ENCODE data around the gene RGS4. TPM values are rescaled to one million over a fixed set of nuclear protein-coding genes. Genes with fewer than 3 reads are reported as not detected.
A peak's percentile ranks its signal among the peaks of the same experiment; 100 is the strongest.

Gene RGS4
- total and polyA plus RNA-seq, 4 donors = 11.9 to 42.1 (median 25.7) TPM

GRCh38 chr1:163072658-163073057, 3.5 kb downstream of the RGS4 start:
- intact Hi-C loops (cut with DNase I) = loop anchor here (5.0 kb wide), 3 partner anchors 100 to 245 kb away; no protein-coding TSS in a partner anchor

GRCh38 chr1:163074004-163074403, 4.8 kb downstream of the RGS4 start:
- H3K27ac ChIP-seq (ENCODE audit: low read depth in 1 of 2, low read length in 2 of 2) = no peak overlapping the region
- H3K4me3 ChIP-seq (ENCODE audit: low read length in 2 of 2) = no peak overlapping the region
- DNase-seq = no peak
- 93 to 100% methylated on average over 1 of the region's 1 CpG for WGBS, 2 donors
- no peaks in the 10 kb centered on the region for H3K27me3 ChIP-seq (ENCODE audit: control insufficient read depth in 1 of 2, insufficient read depth in 2 of 2, low read length in 1 of 2)
- H3K9me3 ChIP-seq (ENCODE audit: control insufficient read depth, low read length) = no peaks in the 10 kb centered on the region
- H3K36me3 ChIP-seq (ENCODE audit: control insufficient read depth in 1 of 2, insufficient read depth in 2 of 2, low read length in 1 of 2) = peaks cover 5 to 7% of the 10 kb centered on the region in 2 donors
- peaks cover 4 to 7% of the 10 kb centered on the region in 2 donors for H3K4me1 ChIP-seq (ENCODE audit: control insufficient read depth in 1 of 2, insufficient read depth in 2 of 2, low read length in 2 of 2)
- no peak for ATAC-seq (ENCODE audit: low FRiP score)
- intact Hi-C loops (cut with DNase I) = loop anchor here (5.0 kb wide), 3 partner anchors 98 to 243 kb away; no protein-coding TSS in a partner anchor

More at GRCh38 chr1:163072658-163073057, 3.5 kb downstream of the RGS4 start:
- DNase-seq = no peak
- WGBS, 2 donors = 81 to 85% methylated on average over 1 of the region's 1 CpG
- H3K4me3 ChIP-seq (ENCODE audit: low read length in 2 of 2) = no peak overlapping the region
- peaks cover 4 to 7% of the 10 kb centered on the region in 2 donors for H3K4me1 ChIP-seq (ENCODE audit: control insufficient read depth in 1 of 2, insufficient read depth in 2 of 2, low read length in 2 of 2)
- no peaks in the 10 kb centered on the region for H3K9me3 ChIP-seq (ENCODE audit: control insufficient read depth, low read length)
- no peak for ATAC-seq (ENCODE audit: low FRiP score)
- peaks cover 5 to 7% of the 10 kb centered on the region in 2 donors for H3K36me3 ChIP-seq (ENCODE audit: control insufficient read depth in 1 of 2, insufficient read depth in 2 of 2, low read length in 1 of 2)
- peak overlapping the region in 1 of 2 donors; percentile 43 for H3K27ac ChIP-seq (ENCODE audit: low read depth in 1 of 2, low read length in 2 of 2)
- no peaks in the 10 kb centered on the region for H3K27me3 ChIP-seq (ENCODE audit: control insufficient read depth in 1 of 2, insufficient read depth in 2 of 2, low read length in 1 of 2)

GRCh38 chr1:163074716-163075284, 5.6 kb downstream of the RGS4 start:
- H3K9me3 ChIP-seq (ENCODE audit: control insufficient read depth, low read length) = no peaks in the 10 kb centered on the region
- DNase-seq = no peak

GRCh38 chr1:163076044-163076443, 6.9 kb downstream of the RGS4 start:
- intact Hi-C loops (cut with DNase I) = no loop called here

More at GRCh38 chr1:163074716-163075284, 5.6 kb downstream of the RGS4 start:
- H3K27ac ChIP-seq (ENCODE audit: low read depth in 1 of 2, low read length in 2 of 2) = peak overlapping the region; percentile 11 to 78
- intact Hi-C loops (cut with DNase I) = loop anchor here (5.0 kb wide), 3 partner anchors 98 to 243 kb away; no protein-coding TSS in a partner anchor
- H3K36me3 ChIP-seq (ENCODE audit: control insufficient read depth in 1 of 2, insufficient read depth in 2 of 2, low read length in 1 of 2) = peaks cover 5 to 7% of the 10 kb centered on the region in 2 donors
- H3K4me1 ChIP-seq (ENCODE audit: control insufficient read depth in 1 of 2, insufficient read depth in 2 of 2, low read length in 2 of 2) = peaks cover 4 to 7% of the 10 kb centered on the region in 2 donors
- WGBS, 2 donors = 71% methylated on average over 2 of the region's 2 CpGs
- H3K27me3 ChIP-seq (ENCODE audit: control insufficient read depth in 1 of 2, insufficient read depth in 2 of 2, low read length in 1 of 2) = no peaks in the 10 kb centered on the region
- ATAC-seq (ENCODE audit: low FRiP score) = no peak
- no peak overlapping the region for H3K4me3 ChIP-seq (ENCODE audit: low read length in 2 of 2)

GRCh38 chr1:163076446-163076845, 7.3 kb downstream of the RGS4 start:
- 84 to 86% methylated on average over 3 of the region's 3 CpGs for WGBS, 2 donors
- no peak overlapping the region for H3K4me3 ChIP-seq (ENCODE audit: low read length in 2 of 2)
- no peaks in the 10 kb centered on the region for H3K9me3 ChIP-seq (ENCODE audit: control insufficient read depth, low read length)
- peaks cover 5 to 7% of the 10 kb centered on the region in 2 donors for H3K36me3 ChIP-seq (ENCODE audit: control insufficient read depth in 1 of 2, insufficient read depth in 2 of 2, low read length in 1 of 2)
- ATAC-seq (ENCODE audit: low FRiP score) (no peak), DNase-seq (no peak)
- H3K27me3 ChIP-seq (ENCODE audit: control insufficient read depth in 1 of 2, insufficient read depth in 2 of 2, low read length in 1 of 2) = no peaks in the 10 kb centered on the region
- intact Hi-C loops (cut with DNase I) = no loop called here
- peaks cover 2% of the 10 kb centered on the region in 2 donors for H3K4me1 ChIP-seq (ENCODE audit: control insufficient read depth in 1 of 2, insufficient read depth in 2 of 2, low read length in 2 of 2)
- no peak overlapping the region for H3K27ac ChIP-seq (ENCODE audit: low read depth in 1 of 2, low read length in 2 of 2)

More at GRCh38 chr1:163076044-163076443, 6.9 kb downstream of the RGS4 start:
- H3K27ac ChIP-seq (ENCODE audit: low read depth in 1 of 2, low read length in 2 of 2) = no peak overlapping the region
- peaks cover 2% of the 10 kb centered on the region in 2 donors for H3K4me1 ChIP-seq (ENCODE audit: control insufficient read depth in 1 of 2, insufficient read depth in 2 of 2, low read length in 2 of 2)
- 87 to 91% methylated on average over 4 of the region's 4 CpGs for WGBS, 2 donors
- peaks cover 5 to 7% of the 10 kb centered on the region in 2 donors for H3K36me3 ChIP-seq (ENCODE audit: control insufficient read depth in 1 of 2, insufficient read depth in 2 of 2, low read length in 1 of 2)
- no peak for DNase-seq
- H3K27me3 ChIP-seq (ENCODE audit: control insufficient read depth in 1 of 2, insufficient read depth in 2 of 2, low read length in 1 of 2) = no peaks in the 10 kb centered on the region
- no peak overlapping the region for H3K4me3 ChIP-seq (ENCODE audit: low read length in 2 of 2)
- no peak for ATAC-seq (ENCODE audit: low FRiP score)
- H3K9me3 ChIP-seq (ENCODE audit: control insufficient read depth, low read length) = no peaks in the 10 kb centered on the region

- Histone ChIP-seq H3K4me3 (ENCODE audit: low read length in 2 of 2) (no peak overlapping the region), H3K9me3 (ENCODE audit: control insufficient read depth, low read length) (no peaks in the 10 kb centered on the region), H3K4me1 (ENCODE audit: control insufficient read depth in 1 of 2, insufficient read depth in 2 of 2, low read length in 2 of 2) (peaks cover 2% of the 10 kb centered on the region in 2 donors), H3K27ac (ENCODE audit: low read depth in 1 of 2, low read length in 2 of 2) (no peak overlapping the region), H3K27me3 (ENCODE audit: control insufficient read depth in 1 of 2, insufficient read depth in 2 of 2, low read length in 1 of 2) (no peaks in the 10 kb centered on the region), H3K36me3 (ENCODE audit: control insufficient read depth in 1 of 2, insufficient read depth in 2 of 2, low read length in 1 of 2) (peaks cover 5 to 7% of the 10 kb centered on the region in 2 donors)
- 93% methylated on average over 5 of the region's 5 CpGs for WGBS, 2 donors
- ATAC-seq (ENCODE audit: low FRiP score) (no peak), DNase-seq (no peak)
- intact Hi-C loops (cut with DNase I) = no loop called here
Measured at GRCh38 chr1:163076981-163077761, 8.0 kb downstream of the RGS4 start.

- DNase-seq = peak in 1 of 2 donors; percentile 67
- no peaks in the 10 kb centered on the region for H3K36me3 ChIP-seq (ENCODE audit: control insufficient read depth in 1 of 2, insufficient read depth in 2 of 2, low read length in 1 of 2)
- H3K27me3 ChIP-seq (ENCODE audit: control insufficient read depth in 1 of 2, insufficient read depth in 2 of 2, low read length in 1 of 2) = no peaks in the 10 kb centered on the region
- peak; percentile 48 for ATAC-seq (ENCODE audit: low FRiP score)
- peaks cover 9 to 14% of the 10 kb centered on the region in 2 donors for H3K4me1 ChIP-seq (ENCODE audit: control insufficient read depth in 1 of 2, insufficient read depth in 2 of 2, low read length in 2 of 2)
- WGBS, 2 donors = 37 to 41% methylated on average over 6 of the region's 6 CpGs
- no peaks in the 10 kb centered on the region for H3K9me3 ChIP-seq (ENCODE audit: control insufficient read depth, low read length)
- no peak overlapping the region for H3K4me3 ChIP-seq (ENCODE audit: low read length in 2 of 2)
- H3K27ac ChIP-seq (ENCODE audit: low read depth in 1 of 2, low read length in 2 of 2) = peak overlapping the region in 1 of 2 donors; percentile 86
- intact Hi-C loops (cut with DNase I) = no loop called here
Measured at GRCh38 chr1:163082971-163083370, 13.8 kb downstream of the RGS4 start.

GRCh38 chr1:163083690-163084089, 14.5 kb downstream of the RGS4 start:
- no peaks in the 10 kb centered on the region for H3K27me3 ChIP-seq (ENCODE audit: control insufficient read depth in 1 of 2, insufficient read depth in 2 of 2, low read length in 1 of 2)
- H3K4me3 ChIP-seq (ENCODE audit: low read length in 2 of 2) = no peak overlapping the region
- H3K9me3 ChIP-seq (ENCODE audit: control insufficient read depth, low read length) = no peaks in the 10 kb centered on the region
- peaks cover 9 to 14% of the 10 kb centered on the region in 2 donors for H3K4me1 ChIP-seq (ENCODE audit: control insufficient read depth in 1 of 2, insufficient read depth in 2 of 2, low read length in 2 of 2)
- peak overlapping the region; percentile 74 to 76 for H3K27ac ChIP-seq (ENCODE audit: low read depth in 1 of 2, low read length in 2 of 2)
- DNase-seq (no peak), ATAC-seq (ENCODE audit: low FRiP score) (no peak)
- 88 to 94% methylated on average over 1 of the region's 1 CpG for WGBS, 2 donors
- intact Hi-C loops (cut with DNase I) = no loop called here
- no peaks in the 10 kb centered on the region for H3K36me3 ChIP-seq (ENCODE audit: control insufficient read depth in 1 of 2, insufficient read depth in 2 of 2, low read length in 1 of 2)

All from aorta (tissue), 5 donors.